ENCODE measurements around the gene EFNA3.

Gene EFNA3

DNA sequence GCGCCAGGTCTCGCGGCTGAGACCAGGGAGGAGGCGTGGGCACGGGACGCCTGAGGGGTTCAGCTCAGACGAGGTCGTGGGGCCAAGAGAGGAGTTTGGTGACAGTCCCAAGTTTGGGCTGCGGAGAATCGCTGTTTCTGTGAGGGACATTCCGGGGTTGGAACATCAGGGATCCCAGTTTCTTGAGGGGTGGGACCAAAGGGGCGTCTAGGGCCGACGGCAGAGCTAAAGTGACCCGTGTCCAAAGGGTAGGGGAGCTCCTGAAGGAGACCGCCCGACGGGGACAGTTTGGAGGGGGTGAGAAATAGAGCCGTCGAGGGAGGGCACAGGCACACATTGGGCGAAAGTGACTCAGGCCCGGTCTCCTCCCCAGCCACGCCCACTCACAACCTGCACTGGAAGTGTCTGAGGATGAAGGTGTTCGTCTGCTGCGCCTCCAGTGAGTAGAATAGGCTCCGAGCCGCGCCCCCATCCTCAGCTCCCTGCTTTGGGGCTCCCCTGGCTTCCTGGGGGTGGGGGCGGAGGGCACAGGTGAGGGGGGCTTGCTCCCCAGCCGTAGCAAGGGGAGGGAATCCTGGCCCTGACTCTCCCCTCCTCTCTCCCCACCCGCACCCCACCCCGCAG lies 7.0 kb downstream of the EFNA3 start:
- no peak for FAIRE-seq

DNA sequence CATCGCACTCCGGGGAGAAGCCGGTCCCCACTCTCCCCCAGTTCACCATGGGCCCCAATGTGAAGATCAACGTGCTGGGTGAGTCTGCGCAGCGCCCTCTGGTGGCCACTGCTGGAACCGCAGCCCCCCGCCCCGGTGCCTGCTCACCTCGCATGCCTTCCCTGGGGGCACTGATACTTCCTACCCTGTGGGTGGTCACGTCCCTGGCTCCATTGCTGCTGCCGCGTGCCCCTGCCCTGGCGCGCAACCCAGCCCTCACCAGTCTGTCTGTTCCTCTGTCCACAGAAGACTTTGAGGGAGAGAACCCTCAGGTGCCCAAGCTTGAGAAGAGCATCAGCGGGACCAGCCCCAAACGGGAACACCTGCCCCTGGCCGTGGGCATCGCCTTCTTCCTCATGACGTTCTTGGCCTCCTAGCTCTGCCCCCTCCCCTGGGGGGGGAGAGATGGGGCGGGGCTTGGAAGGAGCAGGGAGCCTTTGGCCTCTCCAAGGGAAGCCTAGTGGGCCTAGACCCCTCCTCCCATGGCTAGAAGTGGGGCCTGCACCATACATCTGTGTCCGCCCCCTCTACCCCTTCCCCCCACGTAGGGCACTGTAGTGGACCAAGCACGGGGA lies 7.6 kb downstream of the EFNA3 start:
- FAIRE-seq, result no peak

GRCh38 chr1:155086856-155087535 lies 8.4 kb downstream of the EFNA3 start:
- no peak for FAIRE-seq

GRCh38 chr1:155091071-155092051 lies 12.7 kb downstream of the EFNA3 start:
- FAIRE-seq, result no peak

DNA sequence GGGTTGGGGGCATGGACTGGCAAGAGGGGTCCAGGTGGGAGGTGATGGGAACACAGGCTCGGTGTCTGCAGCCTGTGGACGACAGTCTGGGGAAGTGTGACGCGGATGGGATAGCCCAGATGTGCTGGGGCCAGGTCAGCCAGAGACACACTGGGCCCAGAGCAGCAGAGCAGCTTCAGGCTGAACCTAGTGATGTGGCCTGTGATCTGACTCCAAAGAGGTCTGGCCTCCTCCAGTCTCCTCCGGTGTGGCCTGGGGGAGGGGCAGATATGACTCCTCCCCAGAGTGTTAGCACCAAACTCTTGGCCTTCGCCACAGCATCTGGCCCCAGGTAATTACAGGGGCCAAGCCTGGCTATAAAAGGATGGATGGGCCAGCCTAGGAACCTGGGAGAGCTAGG lies 13.5 kb downstream of the EFNA3 start:
- no peak for FAIRE-seq

DNA sequence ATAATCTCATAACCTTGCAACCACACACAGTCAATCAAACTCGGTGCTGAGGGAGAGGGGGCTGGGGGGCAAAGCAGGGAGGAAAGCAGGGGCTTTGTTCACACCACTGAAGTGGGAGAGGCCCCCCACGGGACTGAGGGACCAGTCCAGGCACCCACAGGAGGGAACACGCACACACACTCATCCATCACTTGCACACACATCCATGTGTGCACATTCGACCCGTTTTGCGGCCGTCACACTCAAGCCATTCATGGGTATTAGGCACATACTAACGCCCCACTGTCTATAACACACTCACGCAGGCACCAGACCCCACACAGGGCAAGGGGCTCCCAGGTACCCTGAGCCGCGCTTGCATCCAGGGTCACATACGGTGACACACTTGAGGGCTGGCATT lies 14.0 kb downstream of the EFNA3 start:
- FAIRE-seq, result no peak

DNA sequence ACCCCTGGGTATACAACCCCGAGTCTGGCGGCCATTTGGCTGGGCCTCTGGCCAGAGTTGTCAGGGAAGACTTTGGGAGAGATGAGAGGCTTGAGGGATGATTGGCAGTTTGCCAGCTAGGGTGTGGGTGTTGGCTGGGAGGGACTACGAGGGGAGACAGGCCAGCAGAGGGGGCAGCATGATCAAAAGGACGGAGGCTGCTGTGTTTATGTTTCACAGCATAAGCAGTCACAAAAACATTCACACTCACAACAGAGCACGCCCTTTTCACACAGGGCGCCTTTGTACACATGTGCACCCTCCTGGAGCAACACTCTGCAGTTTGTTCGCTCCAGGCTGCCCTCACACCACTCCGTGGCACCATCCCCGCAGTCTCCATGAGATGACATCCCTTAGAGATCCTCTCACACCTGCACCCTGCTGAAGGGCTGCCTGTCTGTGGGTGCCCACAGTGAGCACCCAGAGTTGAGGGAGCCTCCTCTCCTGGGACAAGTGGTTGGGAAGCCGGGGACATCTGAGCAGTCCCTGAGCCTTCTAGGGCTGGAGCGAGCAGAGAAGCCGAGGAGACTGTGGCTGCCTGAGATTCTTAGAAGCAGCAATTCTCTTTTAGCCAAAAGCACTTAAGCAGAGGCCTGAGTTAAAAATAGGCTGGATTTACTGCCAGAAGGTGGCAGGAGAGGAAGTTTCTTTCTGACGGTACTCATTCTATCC lies 15.4 kb downstream of the EFNA3 start:
- FAIRE-seq, result no peak

DNA sequence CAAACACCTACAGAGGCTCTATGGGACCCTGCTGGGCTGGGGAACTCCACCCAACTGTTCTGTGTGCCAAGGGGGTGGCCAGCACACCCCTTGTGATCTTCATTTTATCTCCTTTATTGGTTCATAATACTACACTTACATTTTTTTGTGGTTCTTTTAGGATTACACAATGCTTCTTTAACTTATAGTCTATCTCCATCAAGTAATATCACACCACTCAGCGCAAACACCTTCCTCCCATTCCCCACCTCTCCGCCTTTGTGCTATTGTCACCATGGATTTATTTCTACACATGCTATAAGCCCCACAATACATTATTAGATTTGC lies 15.9 kb downstream of the EFNA3 start:
- FAIRE-seq, result no peak

DNA sequence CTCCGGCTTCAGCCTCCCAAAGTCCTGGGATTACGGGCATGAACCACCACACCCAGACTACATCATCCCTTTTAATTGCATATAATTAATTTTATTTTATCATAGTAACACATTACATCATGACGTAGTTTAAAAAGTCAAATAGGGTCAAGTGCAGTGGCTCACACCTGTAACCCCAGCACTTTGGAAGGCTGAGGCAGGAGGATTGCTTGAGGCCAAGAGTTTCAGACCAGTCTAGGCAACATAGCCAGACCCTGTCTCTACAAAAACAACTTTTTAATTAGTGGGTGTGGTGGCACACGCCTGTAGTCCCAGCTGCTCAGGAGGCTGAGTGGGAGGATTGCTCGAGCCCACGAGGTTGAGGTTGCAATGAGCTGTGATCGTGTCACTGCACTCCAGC lies 20.7 kb downstream of the EFNA3 start:
- FAIRE-seq, result no peak

GRCh38 chr1:155103325-155103724 lies 24.7 kb downstream of the EFNA3 start:
- FAIRE-seq, result no peak

DNA sequence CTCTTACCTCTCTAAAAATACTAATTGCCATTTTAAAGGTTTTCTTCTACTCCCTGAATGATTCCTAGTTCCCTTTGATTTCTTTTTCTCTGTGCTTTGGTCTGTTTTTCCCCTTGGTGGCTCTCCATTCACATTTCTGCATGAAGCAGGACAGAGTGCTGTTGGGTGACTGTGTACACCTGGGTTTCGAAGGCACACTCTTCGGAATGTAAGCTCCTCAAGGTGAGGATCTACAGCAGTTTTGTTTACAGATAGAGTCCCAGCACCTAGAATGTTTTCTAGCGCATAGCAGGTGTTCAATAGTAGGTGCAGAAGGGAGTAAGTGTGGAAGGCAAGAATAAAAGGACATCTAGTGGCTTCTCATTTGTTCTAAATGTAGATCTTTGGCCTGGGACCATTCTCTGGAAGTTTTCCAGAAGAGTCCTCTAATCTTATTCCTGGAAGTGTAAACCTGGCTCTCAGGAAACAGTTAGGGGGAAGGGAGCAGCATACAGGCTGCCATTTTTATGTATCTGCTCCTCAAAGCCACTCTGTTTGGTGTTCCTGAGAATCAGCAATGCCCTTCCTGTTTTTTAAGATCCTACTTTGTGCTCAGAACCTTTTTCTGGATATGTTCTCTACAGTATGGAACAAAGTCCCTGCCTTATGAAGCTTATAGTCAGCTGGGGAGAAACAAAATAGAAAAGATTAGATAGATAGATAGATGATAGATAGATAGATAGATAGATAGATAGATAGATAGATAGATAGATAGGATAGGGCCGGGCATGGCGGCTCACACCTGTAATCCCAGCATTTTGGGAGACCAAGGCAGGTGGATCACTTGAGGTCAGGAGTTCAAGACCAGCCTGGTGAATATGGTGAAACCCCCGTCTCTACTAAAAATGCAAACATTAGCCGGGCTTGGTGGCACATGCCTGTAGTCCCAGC lies 26.2 kb downstream of the EFNA3 start:
- no peak for FAIRE-seq

GRCh38 chr1:155105604-155106011 lies 27.0 kb downstream of the EFNA3 start:
- no peak for FAIRE-seq

DNA sequence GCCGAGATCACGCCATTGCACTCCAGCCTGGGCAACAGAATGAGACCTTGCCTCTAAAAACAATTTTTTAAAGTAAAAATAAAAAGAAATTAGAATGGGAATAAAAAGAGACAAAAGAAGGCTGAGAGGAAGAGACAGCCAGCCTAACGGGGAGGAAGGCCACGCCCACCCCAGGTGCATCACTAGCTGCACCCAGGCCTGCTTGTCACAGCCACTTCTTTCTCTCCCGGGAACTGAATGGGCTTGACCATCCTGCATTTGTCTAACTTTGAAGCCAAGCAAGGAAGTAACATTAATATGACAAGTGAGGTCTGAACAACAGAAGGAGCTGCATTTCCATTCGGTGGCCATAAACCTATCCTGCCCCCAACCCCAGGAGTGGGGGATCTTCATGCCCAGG lies 28.2 kb downstream of the EFNA3 start:
- no peak for FAIRE-seq

- no peak for FAIRE-seq
Observed at GRCh38 chr1:155107309-155108264, 28.9 kb downstream of the EFNA3 start.

DNA sequence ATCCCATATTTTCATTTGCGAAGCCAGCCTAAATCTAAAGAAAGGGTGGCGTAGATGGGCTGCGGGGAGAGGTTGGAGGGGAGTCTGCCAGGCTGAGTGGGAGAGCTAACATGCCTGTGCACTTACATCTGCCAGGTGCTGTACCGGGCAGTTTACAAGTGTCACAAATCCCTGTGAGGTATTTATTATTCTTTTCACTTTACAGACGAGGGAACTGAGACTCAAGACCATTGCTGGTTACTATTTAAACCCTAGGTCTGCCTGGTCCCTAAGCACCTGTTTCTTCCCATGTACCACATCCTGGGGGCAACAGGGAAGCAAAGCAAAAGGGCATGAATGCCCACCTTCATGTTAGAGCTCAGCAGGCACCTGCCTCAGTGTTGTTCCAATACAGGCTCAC lies 29.7 kb downstream of the EFNA3 start:
- FAIRE-seq, result no peak

DNA sequence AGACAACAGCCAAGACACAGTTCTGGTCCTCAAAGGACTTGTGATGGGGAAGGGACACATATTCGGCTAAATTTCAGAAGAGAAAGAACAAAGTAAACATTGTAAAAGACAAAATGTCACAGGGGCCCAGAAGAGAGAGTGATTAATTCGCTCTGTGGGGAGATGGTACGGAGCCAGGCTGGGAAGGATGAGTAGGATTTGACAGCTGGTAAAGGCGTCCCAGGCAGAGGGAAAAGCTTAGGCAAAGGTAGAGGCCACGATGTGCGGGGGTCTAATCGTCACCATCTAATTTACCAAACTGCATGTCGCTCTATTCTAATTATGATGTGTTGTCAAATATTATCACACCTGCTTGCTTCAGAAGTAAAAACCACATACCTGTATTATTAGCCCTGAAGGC lies 31.7 kb downstream of the EFNA3 start:
- FAIRE-seq, result no peak

- no peak for FAIRE-seq
Observed at GRCh38 chr1:155110826-155111225, 32.2 kb downstream of the EFNA3 start.

DNA sequence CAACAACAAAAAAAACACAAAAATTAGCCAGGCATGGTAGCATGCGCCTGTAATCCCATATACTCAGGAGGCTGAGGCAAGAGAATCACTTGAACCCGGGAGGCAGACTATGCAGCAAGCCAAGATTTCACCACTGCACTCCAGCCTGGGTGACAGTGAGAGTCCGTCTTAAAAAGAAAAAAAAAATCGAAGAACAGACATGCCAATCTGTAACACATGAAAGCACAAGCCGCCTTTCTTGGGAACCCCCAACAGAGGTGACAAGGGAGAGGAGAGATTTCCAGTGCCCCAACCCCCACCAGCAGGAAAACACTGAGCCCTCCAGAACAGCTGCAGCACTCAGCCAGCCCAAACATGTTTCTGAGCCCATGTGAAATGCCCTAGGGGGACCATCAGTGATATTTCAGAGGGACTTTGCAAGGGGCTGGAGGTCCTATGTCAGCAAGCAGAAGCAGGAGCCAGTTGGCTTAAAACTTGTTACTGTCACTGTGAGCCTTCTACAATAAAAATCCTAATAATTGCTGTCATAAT lies 34.9 kb downstream of the EFNA3 start:
- no peak for FAIRE-seq

GRCh38 chr1:155116113-155116764 lies 37.6 kb downstream of the EFNA3 start:
- FAIRE-seq, result no peak
